Ishikawa (cell line): ENCODE measurements around the gene PROM1.

ENCODE experiments used
- CEBPB ChIP-seq: IDR thresholded peaks from 2 replicates; pipeline ENCODE4 v1.6.1; 2012
- CREB1 ChIP-seq: IDR thresholded peaks from 2 replicates; pipeline ENCODE4 v1.6.1; 2012; ENCODE audit warnings: low read depth
- EGR1 ChIP-seq: IDR thresholded peaks from 2 replicates; pipeline ENCODE4 v1.6.1; 2012
- EP300 ChIP-seq: IDR thresholded peaks from 2 replicates; pipeline ENCODE4 v1.6.1; 2012; ENCODE audit warnings: borderline replicate concordance
- NFIC ChIP-seq: IDR thresholded peaks from 2 replicates; pipeline ENCODE4 v1.6.1; 2012
- RAD21 ChIP-seq: IDR thresholded peaks from 2 replicates; pipeline ENCODE4 v1.6.1; 2012; ENCODE audit warnings: low read depth
- REST ChIP-seq: IDR thresholded peaks from 2 replicates; pipeline ENCODE4 v1.6.1; 2012; ENCODE audit warnings: low read depth, mild to moderate bottlenecking
- TAF1 ChIP-seq: IDR thresholded peaks from 2 replicates; pipeline ENCODE4 v1.6.1; 2012; ENCODE audit warnings: low read depth, mild to moderate bottlenecking
- TCF12 ChIP-seq: IDR thresholded peaks from 2 replicates; pipeline ENCODE4 v1.6.1; 2012; ENCODE audit warnings: low read depth
- TEAD4 ChIP-seq: IDR thresholded peaks from 2 replicates; pipeline ENCODE4 v1.6.1; 2012
- USF1 ChIP-seq: IDR thresholded peaks from 2 replicates; pipeline ENCODE4 v1.6.1; 2012
- YY1 ChIP-seq: IDR thresholded peaks from 2 replicates; pipeline ENCODE4 v1.6.1; 2012; ENCODE audit warnings: low read depth
- ZBTB7A ChIP-seq: IDR thresholded peaks from 2 replicates; pipeline ENCODE4 v1.6.1; 2012; ENCODE audit warnings: low read depth
- TF ChIP-seq, protein P1 (sequence below): IDR thresholded peaks from 2 replicates; pipeline ENCODE4 v1.6.1; 2012

DNA sequence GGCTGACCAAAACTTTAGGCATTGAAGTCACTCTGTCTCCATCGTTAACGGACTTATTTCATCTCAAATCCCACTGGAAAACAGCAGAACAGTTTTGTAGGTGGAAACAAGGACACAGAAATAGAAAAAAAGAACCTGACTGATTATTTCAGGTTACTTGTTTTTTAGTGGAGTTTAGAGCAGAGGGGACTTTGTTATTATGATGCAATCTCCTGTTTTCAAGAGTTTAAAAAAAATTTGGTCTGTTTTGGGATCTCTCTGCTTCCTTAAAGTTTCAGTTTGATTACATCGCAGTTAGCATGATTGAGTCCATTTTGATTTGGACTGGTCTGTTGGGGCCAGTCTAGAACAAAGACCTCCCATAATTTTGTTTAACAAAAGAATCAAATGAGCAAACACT is 13.6 kb downstream of the PROM1 start:
- no peak for TF ChIP-seq YY1
- TF ChIP-seq RAD21 = no peak
- TF ChIP-seq CREB1 = no peak
- no peak for TF ChIP-seq NFIC
- no peak for TF ChIP-seq REST
- TF ChIP-seq TEAD4 = no peak
- TF ChIP-seq, protein P1, sequence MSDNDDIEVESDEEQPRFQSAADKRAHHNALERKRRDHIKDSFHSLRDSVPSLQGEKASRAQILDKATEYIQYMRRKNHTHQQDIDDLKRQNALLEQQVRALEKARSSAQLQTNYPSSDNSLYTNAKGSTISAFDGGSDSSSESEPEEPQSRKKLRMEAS = no peak
- TF ChIP-seq ZBTB7A = no peak
- no peak for TF ChIP-seq TCF12
- TF ChIP-seq CEBPB = no peak
- no peak for TF ChIP-seq EP300
- no peak for TF ChIP-seq TAF1
- TF ChIP-seq EGR1 = no peak
- no peak for TF ChIP-seq USF1
